ENCODE data around the gene CYP2E1.

DNA sequence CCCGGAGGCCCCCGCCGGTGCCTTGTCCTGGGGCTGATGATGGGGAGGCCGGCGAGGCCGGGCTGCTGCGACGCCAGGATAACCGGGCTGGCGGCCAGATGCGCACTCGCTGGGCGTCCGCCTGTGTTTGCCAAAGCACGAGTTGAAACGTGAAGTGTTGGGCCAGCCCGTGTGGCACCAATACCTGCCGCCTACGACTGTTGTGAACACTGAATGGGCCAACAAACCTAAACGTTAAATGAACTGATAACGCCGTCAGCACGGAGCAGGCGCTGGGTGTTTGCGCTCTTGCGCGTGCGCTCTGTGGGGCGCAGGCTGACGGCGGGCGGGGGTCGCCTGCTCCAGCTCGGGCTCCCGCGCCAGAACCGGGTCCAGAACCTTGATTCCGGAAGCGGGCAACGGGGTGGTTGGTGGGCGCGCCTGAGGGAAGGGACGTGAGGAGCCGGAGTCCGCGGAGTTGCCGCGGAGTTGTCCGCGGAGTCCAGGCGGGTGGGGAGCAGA, 658 bp downstream of the CYP2E1 start:
- no peak for TF ChIP-seq ZNF660 (CRISPR knock-in tag; IDR thresholded peaks at IDR 0.05; ENCODE audit: borderline replicate concordance, low read depth)
- no peak for TF ChIP-seq PCBP2 (optimal IDR thresholded peaks at IDR 0.05; ENCODE audit: low read depth, low read length, poor library complexity, severe bottlenecking)
- TF ChIP-seq TP53 (CRISPR knock-in tag; conservative IDR thresholded peaks at IDR 0.05), result no peak
- no peak for TF ChIP-seq SMC3 (IDR thresholded peaks at IDR 0.05; ENCODE audit: low read length)
- TF ChIP-seq HIVEP1 (CRISPR knock-in tag; IDR thresholded peaks at IDR 0.05), result no peak
- TF ChIP-seq, protein P1, sequence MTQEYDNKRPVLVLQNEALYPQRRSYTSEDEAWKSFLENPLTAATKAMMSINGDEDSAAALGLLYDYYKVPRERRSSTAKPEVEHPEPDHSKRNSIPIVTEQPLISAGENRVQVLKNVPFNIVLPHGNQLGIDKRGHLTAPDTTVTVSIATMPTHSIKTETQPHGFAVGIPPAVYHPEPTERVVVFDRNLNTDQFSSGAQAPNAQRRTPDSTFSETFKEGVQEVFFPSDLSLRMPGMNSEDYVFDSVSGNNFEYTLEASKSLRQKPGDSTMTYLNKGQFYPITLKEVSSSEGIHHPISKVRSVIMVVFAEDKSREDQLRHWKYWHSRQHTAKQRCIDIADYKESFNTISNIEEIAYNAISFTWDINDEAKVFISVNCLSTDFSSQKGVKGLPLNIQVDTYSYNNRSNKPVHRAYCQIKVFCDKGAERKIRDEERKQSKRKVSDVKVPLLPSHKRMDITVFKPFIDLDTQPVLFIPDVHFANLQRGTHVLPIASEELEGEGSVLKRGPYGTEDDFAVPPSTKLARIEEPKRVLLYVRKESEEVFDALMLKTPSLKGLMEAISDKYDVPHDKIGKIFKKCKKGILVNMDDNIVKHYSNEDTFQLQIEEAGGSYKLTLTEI (CRISPR knock-in tag; conservative IDR thresholded peaks at IDR 0.05), result no peak
- no peak for TF ChIP-seq PAX8 (CRISPR knock-in tag; IDR thresholded peaks at IDR 0.05; ENCODE audit: borderline replicate concordance)
- TF ChIP-seq, protein P2, sequence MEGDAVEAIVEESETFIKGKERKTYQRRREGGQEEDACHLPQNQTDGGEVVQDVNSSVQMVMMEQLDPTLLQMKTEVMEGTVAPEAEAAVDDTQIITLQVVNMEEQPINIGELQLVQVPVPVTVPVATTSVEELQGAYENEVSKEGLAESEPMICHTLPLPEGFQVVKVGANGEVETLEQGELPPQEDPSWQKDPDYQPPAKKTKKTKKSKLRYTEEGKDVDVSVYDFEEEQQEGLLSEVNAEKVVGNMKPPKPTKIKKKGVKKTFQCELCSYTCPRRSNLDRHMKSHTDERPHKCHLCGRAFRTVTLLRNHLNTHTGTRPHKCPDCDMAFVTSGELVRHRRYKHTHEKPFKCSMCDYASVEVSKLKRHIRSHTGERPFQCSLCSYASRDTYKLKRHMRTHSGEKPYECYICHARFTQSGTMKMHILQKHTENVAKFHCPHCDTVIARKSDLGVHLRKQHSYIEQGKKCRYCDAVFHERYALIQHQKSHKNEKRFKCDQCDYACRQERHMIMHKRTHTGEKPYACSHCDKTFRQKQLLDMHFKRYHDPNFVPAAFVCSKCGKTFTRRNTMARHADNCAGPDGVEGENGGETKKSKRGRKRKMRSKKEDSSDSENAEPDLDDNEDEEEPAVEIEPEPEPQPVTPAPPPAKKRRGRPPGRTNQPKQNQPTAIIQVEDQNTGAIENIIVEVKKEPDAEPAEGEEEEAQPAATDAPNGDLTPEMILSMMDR (CRISPR knock-in tag; IDR thresholded peaks at IDR 0.05), result no peak
- TF ChIP-seq POLR2G (IDR thresholded peaks at IDR 0.05; ENCODE audit: low read depth, low read length), result no peak
- TF ChIP-seq, protein P3, sequence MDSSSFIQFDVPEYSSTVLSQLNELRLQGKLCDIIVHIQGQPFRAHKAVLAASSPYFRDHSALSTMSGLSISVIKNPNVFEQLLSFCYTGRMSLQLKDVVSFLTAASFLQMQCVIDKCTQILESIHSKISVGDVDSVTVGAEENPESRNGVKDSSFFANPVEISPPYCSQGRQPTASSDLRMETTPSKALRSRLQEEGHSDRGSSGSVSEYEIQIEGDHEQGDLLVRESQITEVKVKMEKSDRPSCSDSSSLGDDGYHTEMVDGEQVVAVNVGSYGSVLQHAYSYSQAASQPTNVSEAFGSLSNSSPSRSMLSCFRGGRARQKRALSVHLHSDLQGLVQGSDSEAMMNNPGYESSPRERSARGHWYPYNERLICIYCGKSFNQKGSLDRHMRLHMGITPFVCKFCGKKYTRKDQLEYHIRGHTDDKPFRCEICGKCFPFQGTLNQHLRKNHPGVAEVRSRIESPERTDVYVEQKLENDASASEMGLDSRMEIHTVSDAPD (CRISPR knock-in tag; IDR thresholded peaks at IDR 0.05), result no peak
- no peak for TF ChIP-seq CREM (IDR thresholded peaks at IDR 0.05)
- no peak for TF ChIP-seq CREM (CRISPR knock-in tag; IDR thresholded peaks at IDR 0.05)
- TF ChIP-seq RNF2 (conservative IDR thresholded peaks at IDR 0.05; ENCODE audit: low read depth), result no peak
